HepG2 (cell line): ENCODE measurements around the gene PPP1R13L. TPM values are rescaled to one million over a fixed set of nuclear protein-coding genes. Genes with fewer than 3 reads are reported as not detected.

Experiments
- ATAC-seq: fragments of 200-7000 bp; cut with Tn5 transposase; 3 replicates; pipeline ENCODE4 v1.9.1; 2020; ENCODE audit warnings: mild to moderate bottlenecking, moderate library complexity
- BruUV-seq: library from RNA; stranded (reverse); fragments of 400-500 nt; replicated peaks from 2 replicates; lab custom pipeline; 2021; lab: Mats Ljungman, UMichigan
- CTCF ChIA-PET: fragments of 300-600 bp; formaldehyde crosslinking; extraction: SDS; loops from one replicate; lab custom pipeline; 2021; ENCODE audit warnings: low total read pairs, inconsistent platforms, low intra/inter-chr PET ratio; lab: Yijun Ruan, JAX
- POLR2A ChIA-PET: fragments of 350-600 bp; sonication (Branson Sonifier 250); formaldehyde crosslinking; loops from one replicate; lab custom pipeline; 2020; ENCODE audit warnings: antibody characterized with exemption, inconsistent platforms; lab: Yijun Ruan, JAX
- DNase-seq: peaks from one replicate; pipeline ENCODE4 v3.0.0-alpha.2; 2015; ENCODE audit warnings: low spot score
- FAIRE-seq: peaks from 3 replicates; lab custom pipeline; 2011; peaks lifted over from hg19 to GRCh38; lab: Jason Lieb, UNC
- H2AFZ ChIP-seq: one replicate; pipeline ENCODE4 v1.6.1; 2011; ENCODE audit warnings: low read length, inconsistent platforms
- H3K27ac ChIP-seq: fragments of 300-600 bp; 3 replicates; pipeline ENCODE4 v1.8.0; 2011; ENCODE audit warnings: mixed run types, mild to moderate bottlenecking, mixed read lengths, low read length, inconsistent platforms; ENCODE audit not compliant: insufficient read depth; ENCODE audit errors: extremely low read length
- H3K27me3 ChIP-seq, 2 experiments: fragments of 200-600 bp in 1 of 2; 2 replicates in 1 of 2; 3 replicates in 1 of 2; pipeline versions ENCODE4 v1.6.0 to v1.8.0; 2011; ENCODE audit warnings: low read length in 2 of 2, mild to moderate bottlenecking in 2 of 2, moderate library complexity in 2 of 2, inconsistent platforms in 1 of 2; ENCODE audit not compliant: insufficient read depth in 2 of 2, control insufficient read depth in 1 of 2
- H3K36me3 ChIP-seq, 2 experiments: fragments of 200-600 bp in 1 of 2; replicated peaks in 1 of 2; 2 replicates in 1 of 2; 3 replicates in 1 of 2; pipeline versions ENCODE4 v1.5.1 to v1.8.0; 2011; ENCODE audit warnings: low read length in 2 of 2, inconsistent platforms in 1 of 2; ENCODE audit not compliant: insufficient read depth in 2 of 2, control insufficient read depth in 1 of 2
- H3K4me1 ChIP-seq: 2 replicates; pipeline ENCODE4 v1.5.1; 2012; ENCODE audit warnings: low read length, inconsistent platforms; ENCODE audit not compliant: insufficient read depth
- H3K4me2 ChIP-seq: 2 replicates; pipeline ENCODE4 v1.6.0; 2011; ENCODE audit warnings: low read depth, low read length, inconsistent platforms
- H3K4me3 ChIP-seq, 3 experiments: fragments of 200-600 bp in 1 of 3; sonication (generic), shearing (Covaris generic) in 1 of 3; replicated peaks in 1 of 3; 2 replicates each; pipeline ENCODE4 v1.5.1; 2011 to 2016; ENCODE audit warnings: low read length in 3 of 3, inconsistent platforms in 2 of 3, low read depth in 2 of 3, mild to moderate bottlenecking in 2 of 3, control low read depth in 1 of 3, mixed read lengths in 1 of 3; ENCODE audit not compliant: insufficient read depth in 1 of 3
- H3K79me2 ChIP-seq: one replicate; pipeline ENCODE4 v1.6.1; 2011; ENCODE audit warnings: low read length, inconsistent platforms; ENCODE audit not compliant: insufficient read depth
- H3K9ac ChIP-seq: 2 replicates; pipeline ENCODE4 v1.6.0; 2011; ENCODE audit warnings: mild to moderate bottlenecking, low read depth, low read length, inconsistent platforms; ENCODE audit not compliant: insufficient read depth
- H3K9me3 ChIP-seq: 2 replicates; pipeline ENCODE4 v1.5.1; 2012; ENCODE audit warnings: mild to moderate bottlenecking, low read length
- H4K20me1 ChIP-seq: 2 replicates; pipeline ENCODE4 v1.6.0; 2011; ENCODE audit warnings: inconsistent platforms, mild to moderate bottlenecking, low read length, moderate library complexity; ENCODE audit not compliant: insufficient read depth
- AGO2 ChIP-seq: fragments of 200-400 bp; formaldehyde crosslinking; optimal IDR thresholded peaks from 2 replicates; pipeline ENCODE3; 2017; ENCODE audit warnings: mild to moderate bottlenecking, low read depth, low read length, moderate library complexity
- ARNTL ChIP-seq: sonication (generic); formaldehyde crosslinking; IDR thresholded peaks from 2 replicates; pipeline ENCODE4 v1.4.0; 2020; ENCODE audit warnings: mild to moderate bottlenecking, missing genetic modification reagents
- FOXP4 ChIP-seq: sonication (generic); formaldehyde crosslinking; IDR thresholded peaks from 2 replicates; pipeline ENCODE4 v1.4.0; 2020; ENCODE audit warnings: missing genetic modification reagents
- HNF4A ChIP-seq: sonication (generic); formaldehyde crosslinking; IDR thresholded peaks from 2 replicates; pipeline ENCODE4 v1.4.0; 2020; ENCODE audit warnings: missing genetic modification reagents
- MLLT10 ChIP-seq: sonication (generic); formaldehyde crosslinking; IDR thresholded peaks from 2 replicates; pipeline ENCODE4 v1.4.0; 2020; ENCODE audit warnings: missing genetic modification reagents
- MYC ChIP-seq: sonication (generic); formaldehyde crosslinking; IDR thresholded peaks from 2 replicates; pipeline ENCODE4 v1.9.0; 2021; ENCODE audit warnings: missing genetic modification reagents, borderline replicate concordance
- PATZ1 ChIP-seq: sonication (generic); formaldehyde crosslinking; IDR thresholded peaks from 2 replicates; pipeline ENCODE4 v1.4.0; 2020; ENCODE audit warnings: missing genetic modification reagents
- PHB2 ChIP-seq: fragments of 450-650 bp; IDR thresholded peaks from 2 replicates; pipeline ENCODE4 v1.6.1; 2018; ENCODE audit not compliant: partially characterized antibody
- PHF20 ChIP-seq: sonication (generic); formaldehyde crosslinking; IDR thresholded peaks from 2 replicates; pipeline ENCODE4 v1.5.0; 2020; ENCODE audit warnings: mild to moderate bottlenecking, missing genetic modification reagents
- PTBP1 ChIP-seq: fragments of 200-400 bp; formaldehyde crosslinking; IDR thresholded peaks from 2 replicates; pipeline ENCODE4 v1.6.1; 2018; ENCODE audit warnings: low read length, low read depth; ENCODE audit not compliant: poor library complexity, severe bottlenecking
- RARA ChIP-seq: IDR thresholded peaks from 2 replicates; pipeline ENCODE4 v1.6.1; 2016; ENCODE audit warnings: missing genetic modification reagents, missing compliant biosample characterization
- RBFOX2 ChIP-seq: fragments of 200-400 bp; formaldehyde crosslinking; IDR thresholded peaks from 2 replicates; pipeline ENCODE4 v1.6.1; 2017; ENCODE audit warnings: low read depth, mild to moderate bottlenecking, low read length
- TOE1 ChIP-seq: sonication (generic); formaldehyde crosslinking; IDR thresholded peaks from 2 replicates; pipeline ENCODE4 v1.4.0; 2020; ENCODE audit warnings: mild to moderate bottlenecking, missing genetic modification reagents
- ZBTB1 ChIP-seq: sonication (generic); formaldehyde crosslinking; IDR thresholded peaks from 2 replicates; pipeline ENCODE4 v1.4.0; 2020; ENCODE audit warnings: missing genetic modification reagents, borderline replicate concordance
- ZNF30 ChIP-seq: sonication (generic); formaldehyde crosslinking; IDR thresholded peaks from 2 replicates; pipeline ENCODE4 v1.5.0; 2020; ENCODE audit warnings: mild to moderate bottlenecking, missing genetic modification reagents
- ZNF878 ChIP-seq: sonication (generic); formaldehyde crosslinking; IDR thresholded peaks from 2 replicates; pipeline ENCODE4 v1.8.1; 2023; ENCODE audit warnings: mild to moderate bottlenecking, missing genetic modification reagents, moderate library complexity
- WGBS: methylation state at CpG from one replicate; pipeline ENCODE4 v1.1.6; 2017; ENCODE audit warnings: low lambda C conversion rate; 5-methylcytosine and 5-hydroxymethylcytosine counted together
- in situ Hi-C: cut with HindIII; loops from 2 replicates; pipeline ENCODE4 v1.10.0; 2017; ENCODE audit warnings: low pct_unique_long_range_greater_than_20kb; ENCODE audit not compliant: extremely low pct_ligation_motif_present
- intact Hi-C: fragments of 100-400 bp; cut with micrococcal nuclease; formaldehyde crosslinking; loops from one replicate; pipeline ENCODE4 v1.10.0; 2022; ENCODE audit not compliant: unreplicated experiment
- polyA plus RNA-seq, 8 experiments: library from polyadenylated mRNA; depleted of rRNA in 3 of 8; stranded (reverse) in 7 of 8; unstranded in 1 of 8; fragments of >200 nt; fragmentation: Illumina TruSeq in 4 of 8; extraction: Trizol in 4 of 8; gene quantifications; 2 replicates each; pipeline versions ENCODE4 v1.2.1 to v1.2.3, GENCODE V29; 2011 to 2016; ENCODE audit warnings: low read depth in 4 of 8, missing spikeins in 1 of 8, mixed read lengths in 1 of 8; ENCODE audit not compliant: insufficient read depth in 1 of 8
- total RNA-seq, 5 experiments: library from RNA; depleted of rRNA; stranded (reverse); fragments of >200 nt; fragmentation: Illumina TruSeq; extraction: Trizol; gene quantifications; 2 replicates each; pipeline ENCODE4 v1.2.3, GENCODE V29; 2016; ENCODE audit warnings: low read depth in 1 of 5

PPP1R13L gene
- total and polyA plus RNA-seq, 2 of the 13 experiments (the other 11 are each of a cell fraction or from before 2014, with no cell fraction given), result 1.3 to 6.6 TPM

- BruUV-seq, result no TSS peak
- Histone ChIP-seq H2AFZ (no peak overlapping the region), H3K79me2 (no peaks in the 10 kb centered on the region), H3K4me3 (no peak overlapping the region), H4K20me1 (0 out of 2 replicates have a peak, but pooled peaks cover 3% of the 10 kb centered on the region), H3K9ac (no peak overlapping the region), H3K4me1 (no peaks in the 10 kb centered on the region), H3K36me3 (peaks cover 15 to 33% of the 10 kb centered on the region in 2 experiments), H3K27ac (no peak overlapping the region), H3K4me2 (no peak overlapping the region), H3K27me3 (no peaks in the 10 kb centered on the region), H3K9me3 (no peaks in the 10 kb centered on the region)
- FAIRE-seq (no peak), DNase-seq (no peak), ATAC-seq (no peak)
- intact Hi-C loops, result no loop called here
- CTCF ChIA-PET, result no interaction called here
- TF ChIP-seq ZBTB1 (CRISPR knock-in tag) (no peak), RBFOX2 (0 out of 2 replicates have a peak, but pooled peaks have one; percentile 19), AGO2 (peak; percentile 37), ARNTL (CRISPR knock-in tag) (no peak)
- in situ Hi-C loops, result no loop called here
- POLR2A ChIA-PET, result no interaction called here
- WGBS, result 96% methylated on average over 14 of the region's 16 CpGs
These were observed 42.6 kb downstream of the PPP1R13L start for GRCh38 chr19:45362291-45362690.

GRCh38 chr19:45361608-45362007, 43.3 kb downstream of the PPP1R13L start:
- CTCF ChIA-PET, result no interaction called here
- WGBS, result 96% methylated on average over 14 of the region's 14 CpGs
- Histone ChIP-seq H3K27me3 (no peaks in the 10 kb centered on the region), H3K36me3 (peaks cover 16 to 40% of the 10 kb centered on the region in 2 experiments), H3K79me2 (no peaks in the 10 kb centered on the region), H3K9me3 (no peaks in the 10 kb centered on the region), H3K9ac (no peak overlapping the region), H3K27ac (no peak overlapping the region), H3K4me1 (no peaks in the 10 kb centered on the region), H4K20me1 (0 out of 2 replicates have a peak, but pooled peaks cover 3% of the 10 kb centered on the region), H2AFZ (no peak overlapping the region), H3K4me3 (no peak overlapping the region), H3K4me2 (no peak overlapping the region)
- no peak for ATAC-seq
- intact Hi-C loops (no loop called here), in situ Hi-C loops (no loop called here)
- DNase-seq, result no peak
- no TSS peak for BruUV-seq
- FAIRE-seq, result no peak
- POLR2A ChIA-PET, result no interaction called here
- TF ChIP-seq MYC (CRISPR knock-in tag) (no peak), FOXP4 (no peak), TOE1 (no peak), ZNF878 (CRISPR knock-in tag) (no peak), PHF20 (CRISPR knock-in tag) (no peak), ZNF30 (no peak), MLLT10 (no peak), HNF4A (CRISPR knock-in tag) (no peak), PHB2 (no peak), RARA (CRISPR knock-in tag) (no peak), PATZ1 (CRISPR knock-in tag) (no peak), PTBP1 (no peak)
